HL-60 (cell line): Measurements from ENCODE around the gene MAJIN.

Experiments used
- DNase-seq, 2 experiments: peaks; one replicate each; pipeline ENCODE4 v3.0.0-alpha.2; 2010 to 2020; ENCODE audit warnings: low read depth in 1 of 2, low spot score in 1 of 2
- H3K27ac ChIP-seq: fragments of 250-450 bp; sonication (Bioruptor Pico); replicated peaks from 2 replicates; pipeline ENCODE4 v1.5.1; 2020; ENCODE audit warnings: mild to moderate bottlenecking, moderate library complexity
- H3K27me3 ChIP-seq: fragments of 250-450 bp; sonication (Bioruptor Pico); 2 replicates; pipeline ENCODE4 v1.5.1; 2021; ENCODE audit warnings: mild to moderate bottlenecking, moderate library complexity; ENCODE audit not compliant: insufficient read depth, poor library complexity, severe bottlenecking
- H3K4me3 ChIP-seq: replicated peaks from 2 replicates; pipeline ENCODE4 v1.5.1; 2011; ENCODE audit warnings: mild to moderate bottlenecking, control low read depth, low read length; ENCODE audit not compliant: insufficient read depth
- GABPA ChIP-seq: IDR thresholded peaks from 2 replicates; pipeline ENCODE4 v1.6.1; 2012; ENCODE audit warnings: low read depth
- POLR2AphosphoS5 ChIP-seq: IDR thresholded peaks from 2 replicates; pipeline ENCODE4 v1.6.1; 2012; ENCODE audit warnings: low read depth
- SPI1 ChIP-seq: IDR thresholded peaks from 2 replicates; pipeline ENCODE4 v1.6.1; 2012; ENCODE audit warnings: low read depth, mild to moderate bottlenecking, borderline replicate concordance
- TF ChIP-seq, protein P1 (sequence below): IDR thresholded peaks from 2 replicates; pipeline ENCODE4 v1.6.1; 2012; ENCODE audit warnings: low read depth; ENCODE audit not compliant: insufficient replicate concordance
- TF ChIP-seq, protein P2 (sequence below): IDR thresholded peaks from one replicate; pipeline ENCODE4 v1.5.1; 2011; ENCODE audit warnings: low read length, control low read depth, inconsistent platforms; ENCODE audit not compliant: insufficient read depth

Gene MAJIN

GRCh38 chr11:64916775-64917662 lies 54.9 kb downstream of the MAJIN start, which contains the start of gene ATG2A:
TSS of gene ATG2A (minus strand) at chr11:64917209. CDS start at chr11:64917135, 74 bp downstream.
- TF ChIP-seq POLR2AphosphoS5 = peak; percentile 55
- TF ChIP-seq GABPA = no peak
- DNase-seq = peak; percentile 99 to 100
- Histone ChIP-seq H3K27ac (peak within 1 kb of the TSS; percentile 76), H3K4me3 (peak within 1 kb of the TSS; percentile 82), H3K27me3 (no peaks in the 10 kb centered on the region)

DNA sequence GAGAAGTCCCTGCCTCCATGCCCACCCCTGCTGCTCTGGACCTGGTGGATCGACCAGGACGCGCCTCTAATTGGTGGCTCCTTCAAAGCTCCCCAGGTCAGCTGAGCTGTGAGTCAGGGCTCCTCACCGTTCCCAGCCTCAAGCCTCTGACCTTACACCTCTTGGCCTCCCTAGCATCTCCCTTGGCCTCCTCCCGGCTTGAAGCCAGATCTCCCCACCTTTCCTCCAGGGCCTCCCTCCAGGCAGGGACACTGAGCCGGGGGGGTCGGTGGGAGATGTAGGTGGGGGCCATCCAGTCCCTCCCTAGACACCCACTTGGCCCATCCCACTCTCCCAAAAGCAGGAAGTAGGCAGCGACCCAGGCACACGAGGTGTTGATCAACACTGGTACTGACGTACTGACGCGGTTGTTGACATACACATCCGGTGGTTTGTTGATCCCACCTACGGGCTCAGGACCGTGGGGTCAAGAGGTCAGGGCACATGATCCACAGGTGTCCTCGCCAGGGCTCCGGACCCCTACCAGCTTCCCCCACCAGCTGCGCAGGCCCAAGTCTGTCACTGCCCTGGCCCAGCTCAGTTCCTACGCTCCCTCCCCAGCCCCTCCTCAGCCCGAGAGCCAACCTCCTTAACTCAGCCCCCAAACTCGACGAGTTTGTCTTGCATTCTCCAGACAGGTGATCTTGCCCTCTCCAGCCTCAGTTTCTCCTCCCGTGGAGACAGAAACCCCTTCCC lies 55.7 kb downstream of the MAJIN start:
- DNase-seq = peak in 1 of 2 experiments; percentile 72
- TF ChIP-seq POLR2AphosphoS5 (0 out of 2 replicates have a peak, but pooled peaks have one; percentile 16), SPI1 (no peak)
- TF ChIP-seq, protein P1, sequence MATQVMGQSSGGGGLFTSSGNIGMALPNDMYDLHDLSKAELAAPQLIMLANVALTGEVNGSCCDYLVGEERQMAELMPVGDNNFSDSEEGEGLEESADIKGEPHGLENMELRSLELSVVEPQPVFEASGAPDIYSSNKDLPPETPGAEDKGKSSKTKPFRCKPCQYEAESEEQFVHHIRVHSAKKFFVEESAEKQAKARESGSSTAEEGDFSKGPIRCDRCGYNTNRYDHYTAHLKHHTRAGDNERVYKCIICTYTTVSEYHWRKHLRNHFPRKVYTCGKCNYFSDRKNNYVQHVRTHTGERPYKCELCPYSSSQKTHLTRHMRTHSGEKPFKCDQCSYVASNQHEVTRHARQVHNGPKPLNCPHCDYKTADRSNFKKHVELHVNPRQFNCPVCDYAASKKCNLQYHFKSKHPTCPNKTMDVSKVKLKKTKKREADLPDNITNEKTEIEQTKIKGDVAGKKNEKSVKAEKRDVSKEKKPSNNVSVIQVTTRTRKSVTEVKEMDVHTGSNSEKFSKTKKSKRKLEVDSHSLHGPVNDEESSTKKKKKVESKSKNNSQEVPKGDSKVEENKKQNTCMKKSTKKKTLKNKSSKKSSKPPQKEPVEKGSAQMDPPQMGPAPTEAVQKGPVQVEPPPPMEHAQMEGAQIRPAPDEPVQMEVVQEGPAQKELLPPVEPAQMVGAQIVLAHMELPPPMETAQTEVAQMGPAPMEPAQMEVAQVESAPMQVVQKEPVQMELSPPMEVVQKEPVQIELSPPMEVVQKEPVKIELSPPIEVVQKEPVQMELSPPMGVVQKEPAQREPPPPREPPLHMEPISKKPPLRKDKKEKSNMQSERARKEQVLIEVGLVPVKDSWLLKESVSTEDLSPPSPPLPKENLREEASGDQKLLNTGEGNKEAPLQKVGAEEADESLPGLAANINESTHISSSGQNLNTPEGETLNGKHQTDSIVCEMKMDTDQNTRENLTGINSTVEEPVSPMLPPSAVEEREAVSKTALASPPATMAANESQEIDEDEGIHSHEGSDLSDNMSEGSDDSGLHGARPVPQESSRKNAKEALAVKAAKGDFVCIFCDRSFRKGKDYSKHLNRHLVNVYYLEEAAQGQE = no peak
- TF ChIP-seq, protein P2, sequence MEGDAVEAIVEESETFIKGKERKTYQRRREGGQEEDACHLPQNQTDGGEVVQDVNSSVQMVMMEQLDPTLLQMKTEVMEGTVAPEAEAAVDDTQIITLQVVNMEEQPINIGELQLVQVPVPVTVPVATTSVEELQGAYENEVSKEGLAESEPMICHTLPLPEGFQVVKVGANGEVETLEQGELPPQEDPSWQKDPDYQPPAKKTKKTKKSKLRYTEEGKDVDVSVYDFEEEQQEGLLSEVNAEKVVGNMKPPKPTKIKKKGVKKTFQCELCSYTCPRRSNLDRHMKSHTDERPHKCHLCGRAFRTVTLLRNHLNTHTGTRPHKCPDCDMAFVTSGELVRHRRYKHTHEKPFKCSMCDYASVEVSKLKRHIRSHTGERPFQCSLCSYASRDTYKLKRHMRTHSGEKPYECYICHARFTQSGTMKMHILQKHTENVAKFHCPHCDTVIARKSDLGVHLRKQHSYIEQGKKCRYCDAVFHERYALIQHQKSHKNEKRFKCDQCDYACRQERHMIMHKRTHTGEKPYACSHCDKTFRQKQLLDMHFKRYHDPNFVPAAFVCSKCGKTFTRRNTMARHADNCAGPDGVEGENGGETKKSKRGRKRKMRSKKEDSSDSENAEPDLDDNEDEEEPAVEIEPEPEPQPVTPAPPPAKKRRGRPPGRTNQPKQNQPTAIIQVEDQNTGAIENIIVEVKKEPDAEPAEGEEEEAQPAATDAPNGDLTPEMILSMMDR = no peak
- H3K4me3 ChIP-seq = peak overlapping the region; percentile 82
- H3K27ac ChIP-seq = peak overlapping the region; percentile 76
- H3K27me3 ChIP-seq = no peaks in the 10 kb centered on the region

GRCh38 chr11:64915376-64915887 lies 56.5 kb downstream of the MAJIN start:
- DNase-seq = no peak
- no peak overlapping the region for H3K4me3 ChIP-seq
- H3K27me3 ChIP-seq = no peaks in the 10 kb centered on the region
- peak overlapping the region; percentile 76; the same call in 1 of the 2 replicates for H3K27ac ChIP-seq
- TF ChIP-seq GABPA (no peak), POLR2AphosphoS5 (no peak), SPI1 (peak; percentile 59)

GRCh38 chr11:64914123-64914522 lies 57.8 kb downstream of the MAJIN start:
- Histone ChIP-seq H3K27me3 (no peaks in the 10 kb centered on the region), H3K4me3 (no peak overlapping the region), H3K27ac (no peak overlapping the region)
- DNase-seq = no peak
- TF ChIP-seq, protein P2 = no peak
- TF ChIP-seq GABPA (no peak), SPI1 (no peak), POLR2AphosphoS5 (no peak)
- TF ChIP-seq, protein P1 = no peak
